ENCODE measurements around the gene KREMEN1. TPM values are rescaled to one million over a fixed set of nuclear protein-coding genes. Genes with fewer than 3 reads are reported as not detected.

Gene KREMEN1
- total and polyA plus RNA-seq, 10 of the 15 experiments (the other 5 are each of a cell fraction or from before 2014, with no cell fraction given), result 0.10 to 2.5 (median 0.20) TPM; not detected in 1

- Histone ChIP-seq H3K9me3 (replicated peaks; ENCODE audit: control insufficient read depth, insufficient read depth, low read length) (no peaks in the 10 kb centered on the region), H2AFZ (ENCODE audit: control insufficient read depth, low read depth, low read length) (no peak overlapping the region), H3K4me1 (ENCODE audit: control insufficient read depth, insufficient read depth, low read length) (no peaks in the 10 kb centered on the region), H4K20me1 (ENCODE audit: control insufficient read depth, insufficient read depth) (no peaks in the 10 kb centered on the region), H3K4me2 (ENCODE audit: control insufficient read depth, insufficient read depth) (no peak overlapping the region), H3K79me2 (ENCODE audit: control insufficient read depth, insufficient read depth, low read length) (no peaks in the 10 kb centered on the region), H3K9ac (ENCODE audit: control insufficient read depth, insufficient read depth, low read length) (no peak overlapping the region), H3K27me3 (replicated peaks in 1 of 2; ENCODE audit: control insufficient read depth in 2 of 2, insufficient read depth in 2 of 2, low read length in 1 of 2) (peaks cover 0 to 2% of the 10 kb centered on the region in 2 experiments; a peak in 1 of 4 replicates), H3K36me3 (ENCODE audit: control insufficient read depth in 2 of 2, insufficient read depth in 2 of 2, low read length in 1 of 2) (peaks cover 0 to 19% of the 10 kb centered on the region in 2 experiments; a peak in 2 of 4 replicates), H3K4me3 (no peak overlapping the region), H3K27ac (ENCODE audit: control insufficient read depth, insufficient read depth) (no peak overlapping the region)
- POLR2A ChIA-PET, result interaction anchor here (0.6 to 1.0 kb wide), 3 partner anchors 12 to 19 kb away, joined by 3 to 4 read pairs (median 3); partner anchors contain the start of gene KREMEN1
- BruUV-seq (replicated peaks), result no TSS peak
- intact Hi-C loops (cut with micrococcal nuclease; ENCODE audit: unreplicated experiment), result no loop called here
- no peak for TF ChIP-seq NR2C2 (IDR thresholded peaks at IDR 0.05; ENCODE audit: borderline replicate concordance, control insufficient read depth, insufficient read length, low read depth)
- TF ChIP-seq TCF3 (IDR thresholded peaks at IDR 0.05; ENCODE audit: borderline replicate concordance, insufficient read depth, low read depth, low read length), result no peak
- no peak for TF ChIP-seq ZNF384 (IDR thresholded peaks at IDR 0.05; ENCODE audit: borderline replicate concordance, low read depth, low read length)
- TF ChIP-seq USF2 (IDR thresholded peaks at IDR 0.05; ENCODE audit: borderline replicate concordance, low read depth, low read length), result no peak
- TF ChIP-seq TAF1 (IDR thresholded peaks at IDR 0.05; ENCODE audit: borderline replicate concordance, low read depth, low read length), result no peak
- no peak for TF ChIP-seq PAX5 (IDR thresholded peaks at IDR 0.05; ENCODE audit: borderline replicate concordance, low read depth, low read length)
- TF ChIP-seq GABPA (IDR thresholded peaks at IDR 0.05; ENCODE audit: low read depth), result no peak
- no peak for TF ChIP-seq ESRRA (IDR thresholded peaks at IDR 0.05; ENCODE audit: low read length)
- no peak for TF ChIP-seq SP1 (IDR thresholded peaks at IDR 0.05; ENCODE audit: low read depth, low read length)
- no peak for TF ChIP-seq RAD21 (IDR thresholded peaks at IDR 0.05; ENCODE audit: insufficient read depth, low read depth, low read length)
- no peak for TF ChIP-seq REST (IDR thresholded peaks at IDR 0.05; ENCODE audit: low read depth, low read length)
- no peak for TF ChIP-seq EED (IDR thresholded peaks at IDR 0.05; ENCODE audit: low read depth)
- no peak for TF ChIP-seq IKZF2 (IDR thresholded peaks at IDR 0.05)
- TF ChIP-seq HDGF (IDR thresholded peaks at IDR 0.05), result no peak
- no peak for TF ChIP-seq MYB (IDR thresholded peaks at IDR 0.05; ENCODE audit: borderline replicate concordance, low read depth, low read length)
- TF ChIP-seq FOS (IDR thresholded peaks at IDR 0.05; ENCODE audit: borderline replicate concordance, extremely low read depth, insufficient read length), result no peak
- TF ChIP-seq IKZF1 (conservative IDR thresholded peaks at IDR 0.05), result no peak
- no peak for TF ChIP-seq MTA3 (IDR thresholded peaks at IDR 0.05; ENCODE audit: borderline replicate concordance, low read length)
- FAIRE-seq (no peak), ATAC-seq (no peak), DNase-seq (ENCODE audit: low read depth, low spot score) (no peak)
- in situ Hi-C loops (cut with MboI), result no loop called here
- SMC1A ChIA-PET (ENCODE audit: uncharacterized antibody, unreplicated experiment), result interaction anchor here (0.7 to 5.1 kb wide), 5 partner anchors 12 to 452 kb away, joined by 3 to 25 read pairs (median 4); no protein-coding TSS in a partner anchor
- WGBS (ENCODE audit: insufficient coverage, insufficient replicate concordance, low lambda C conversion rate, missing lambda C conversion rate), result 34% methylated on average over 8 of the region's 8 CpGs
- CTCF ChIA-PET, result interaction anchor here (0.6 to 3.9 kb wide), 9 partner anchors 10 to 453 kb away, joined by 3 to 17 read pairs (median 4); no protein-coding TSS in a partner anchor
- RAD21 ChIA-PET (ENCODE audit: unreplicated experiment), result interaction anchor here (1.0 to 1.3 kb wide), 3 partner anchors 12 to 198 kb away, joined by 3 to 5 read pairs (median 3); no protein-coding TSS in a partner anchor
Observed at GRCh38 chr22:29053048-29053702, 19.7 kb upstream of the KREMEN1 start.
